Endothelial cell of umbilical vein (primary cell): ENCODE measurements around the gene USP40. TPM values are rescaled to one million over a fixed set of nuclear protein-coding genes. Genes with fewer than 3 reads are reported as not detected.

Experiments
- BruUV-seq: library from RNA; stranded (reverse); fragments of 400-500 nt; replicated peaks from 2 replicates; lab custom pipeline; 2021; lab: Mats Ljungman, UMichigan
- CTCF ChIA-PET: fragments of 300-600, 350-600 bp; sonication (Branson Sonifier 250); formaldehyde crosslinking; loops from one replicate; lab custom pipeline; 2021; ENCODE audit warnings: antibody characterized with exemption, inconsistent platforms; lab: Charles Lee
- POLR2A ChIA-PET: fragments of 300-600, 350-600 bp; sonication (Branson Sonifier 250); formaldehyde crosslinking; loops from one replicate; lab custom pipeline; 2021; ENCODE audit warnings: antibody characterized with exemption, inconsistent platforms; lab: Charles Lee
- DNase-seq: peaks from one replicate; pipeline ENCODE4 v3.0.0-alpha.2; 2011; ENCODE audit warnings: low read depth, low spot score
- FAIRE-seq: peaks from 2 replicates; lab custom pipeline; 2011; peaks lifted over from hg19 to GRCh38; lab: Jason Lieb, UNC
- H2AFZ ChIP-seq: 2 replicates; pipeline ENCODE4 v1.6.0; 2012; ENCODE audit warnings: low read depth, low read length, control low read depth, inconsistent platforms
- H3K27ac ChIP-seq: 2 replicates; pipeline ENCODE4 v1.5.1; 2011; ENCODE audit warnings: low read depth, mild to moderate bottlenecking, control low read depth, low read length, moderate library complexity; ENCODE audit not compliant: insufficient read depth
- H3K27me3 ChIP-seq, 2 experiments: 2 replicates each; pipeline versions ENCODE4 v1.6.0 to v1.6.1; 2011; ENCODE audit warnings: low read length in 2 of 2, mixed read lengths in 1 of 2; ENCODE audit not compliant: control insufficient read depth in 2 of 2, insufficient read depth in 2 of 2
- H3K36me3 ChIP-seq, 2 experiments: 2 replicates in 1 of 2; 3 replicates in 1 of 2; pipeline ENCODE4 v1.5.1; 2011; ENCODE audit warnings: low read length in 2 of 2, mild to moderate bottlenecking in 1 of 2, moderate library complexity in 1 of 2; ENCODE audit not compliant: control insufficient read depth in 2 of 2, insufficient read depth in 2 of 2; ENCODE audit errors: extremely low read depth in 1 of 2
- H3K4me1 ChIP-seq: 3 replicates; pipeline ENCODE4 v1.5.1; 2011; ENCODE audit warnings: mild to moderate bottlenecking, low read length; ENCODE audit not compliant: control insufficient read depth, insufficient read depth; ENCODE audit errors: extremely low read depth
- H3K4me2 ChIP-seq: 2 replicates; pipeline ENCODE4 v1.6.1; 2011; ENCODE audit warnings: low read length, control low read depth, mixed read lengths; ENCODE audit not compliant: insufficient read depth
- H3K4me3 ChIP-seq, 3 experiments: fragments of 200-600 bp in 1 of 3; sonication (generic), shearing (Covaris generic) in 1 of 3; replicated peaks in 1 of 3; 2 replicates each; pipeline ENCODE4 v1.5.1; 2011 to 2016; ENCODE audit warnings: control low read depth in 3 of 3, low read length in 3 of 3, mild to moderate bottlenecking in 2 of 3, inconsistent platforms in 1 of 3, low read depth in 1 of 3, moderate library complexity in 1 of 3; ENCODE audit not compliant: insufficient read depth in 1 of 3
- H3K79me2 ChIP-seq: 2 replicates; pipeline ENCODE4 v1.6.0; 2012; ENCODE audit warnings: low read length, inconsistent platforms; ENCODE audit not compliant: control insufficient read depth, insufficient read depth
- H3K9ac ChIP-seq: replicated peaks from 2 replicates; pipeline ENCODE3; 2011; ENCODE audit warnings: low read length, control low read depth; ENCODE audit not compliant: insufficient read depth; ENCODE audit errors: extremely low read depth
- H3K9me1 ChIP-seq: replicated peaks from 3 replicates; pipeline ENCODE4 v1.6.0; 2011; ENCODE audit warnings: mild to moderate bottlenecking, low read length; ENCODE audit not compliant: control insufficient read depth, insufficient read depth; ENCODE audit errors: extremely low read depth
- H3K9me3 ChIP-seq: replicated peaks from 2 replicates; pipeline ENCODE4 v1.5.1; 2012; ENCODE audit warnings: low read length, inconsistent platforms; ENCODE audit not compliant: control insufficient read depth, insufficient read depth
- H4K20me1 ChIP-seq: replicated peaks from 2 replicates; pipeline ENCODE3; 2011; ENCODE audit warnings: mild to moderate bottlenecking, low read length; ENCODE audit not compliant: control insufficient read depth, insufficient read depth; ENCODE audit errors: extremely low read depth
- EZH2 ChIP-seq: IDR thresholded peaks from 2 replicates; pipeline ENCODE4 v1.6.1; 2012; ENCODE audit warnings: borderline replicate concordance, low read depth, mild to moderate bottlenecking, moderate library complexity, low read length, inconsistent platforms; ENCODE audit not compliant: severe bottlenecking
- GATA2 ChIP-seq: IDR thresholded peaks from 2 replicates; pipeline ENCODE4 v1.7.0; 2011; ENCODE audit warnings: low read depth, mild to moderate bottlenecking, moderate library complexity, mixed read lengths, low read length; ENCODE audit not compliant: insufficient read length, insufficient read depth
- JUN ChIP-seq: IDR thresholded peaks from 2 replicates; pipeline ENCODE4 v1.6.1; 2011; ENCODE audit warnings: borderline replicate concordance, low read depth; ENCODE audit not compliant: insufficient read length, insufficient read depth
- MYC ChIP-seq: IDR thresholded peaks from one replicate; pipeline ENCODE4 v1.6.1; 2011; ENCODE audit warnings: mild to moderate bottlenecking, low read depth, low read length
- POLR2A ChIP-seq: IDR thresholded peaks from 2 replicates; pipeline ENCODE4 v1.6.1; 2012; ENCODE audit warnings: low read depth, mild to moderate bottlenecking, control low read depth, low read length
- POLR2AphosphoS5 ChIP-seq: IDR thresholded peaks from 2 replicates; pipeline ENCODE4 v1.6.1; 2012; ENCODE audit warnings: low read depth, mild to moderate bottlenecking, control low read depth, low read length, moderate library complexity; ENCODE audit not compliant: insufficient read depth
- dilution Hi-C: fragments of 300-500 bp; cut with MboI; formaldehyde crosslinking; loops from one replicate; pipeline ENCODE4 v1.15.0; 2019; ENCODE audit warnings: low sequenced_read_pairs; ENCODE audit not compliant: extremely low pct_ligation_motif_present
- intact Hi-C: fragments of 100-400 bp; cut with micrococcal nuclease; formaldehyde crosslinking; loops from one replicate; pipeline ENCODE4 v1.10.0; 2022
- polyA plus RNA-seq, 4 experiments: library from polyadenylated mRNA; depleted of rRNA in 3 of 4; stranded (reverse) in 3 of 4; unstranded in 1 of 4; fragments of >200 nt; gene quantifications; 2 replicates each; pipeline versions ENCODE4 v1.2.1 to v1.2.3, GENCODE V29; 2011 to 2012; ENCODE audit warnings: missing spikeins in 1 of 4
- total RNA-seq: library from RNA; stranded (reverse); gene quantifications from 2 replicates; pipeline ENCODE4 v1.2.3, GENCODE V29; 2021
- TF ChIP-seq, protein P1 (sequence below): IDR thresholded peaks from 2 replicates; pipeline ENCODE4 v1.6.1; 2011; ENCODE audit not compliant: insufficient read depth, insufficient read length
- TF ChIP-seq, protein P2 (sequence below), 2 donors: IDR thresholded peaks; 1 replicate in 1 of 2; 2 replicates in 1 of 2; pipeline ENCODE4 v1.5.1; 2011; ENCODE audit warnings: low read length in 2 of 2, mild to moderate bottlenecking in 2 of 2, moderate library complexity in 2 of 2, control low read depth in 1 of 2, inconsistent platforms in 1 of 2, low read depth in 1 of 2; ENCODE audit not compliant: insufficient read depth in 1 of 2; ENCODE audit errors: extremely low read depth in 1 of 2

Gene USP40
- total and polyA plus RNA-seq, 2 donors (not counting 3 experiments of a cell fraction or from before 2014, with no cell fraction given), result 32.2 to 32.5 TPM

DNA sequence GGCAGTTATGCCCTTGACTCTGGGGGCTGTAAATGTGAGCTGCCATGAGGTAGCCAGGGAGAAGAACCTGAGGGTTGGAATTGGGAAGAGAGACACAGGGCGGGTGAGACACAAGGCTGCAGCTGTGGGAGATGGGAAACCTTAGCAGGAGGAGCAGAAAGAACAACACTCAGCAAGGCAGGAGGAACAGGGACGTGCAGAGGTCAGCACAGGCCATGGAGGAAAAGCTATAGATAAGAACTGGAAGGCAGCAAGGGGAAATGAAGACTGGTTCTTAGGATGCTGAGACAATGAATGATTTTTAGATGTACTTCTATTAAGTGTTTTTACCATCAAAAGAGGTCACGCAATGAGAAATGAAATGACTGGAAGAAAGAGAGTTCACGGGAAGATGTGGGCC lies 80.2 kb downstream of the USP40 start:
- TF ChIP-seq, protein P1, sequence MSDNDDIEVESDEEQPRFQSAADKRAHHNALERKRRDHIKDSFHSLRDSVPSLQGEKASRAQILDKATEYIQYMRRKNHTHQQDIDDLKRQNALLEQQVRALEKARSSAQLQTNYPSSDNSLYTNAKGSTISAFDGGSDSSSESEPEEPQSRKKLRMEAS, result no peak
- no peak for TF ChIP-seq EZH2
- TF ChIP-seq POLR2AphosphoS5, result peak; percentile 9
- TF ChIP-seq POLR2A, result no peak
- TF ChIP-seq JUN, result no peak
- TF ChIP-seq, protein P2, sequence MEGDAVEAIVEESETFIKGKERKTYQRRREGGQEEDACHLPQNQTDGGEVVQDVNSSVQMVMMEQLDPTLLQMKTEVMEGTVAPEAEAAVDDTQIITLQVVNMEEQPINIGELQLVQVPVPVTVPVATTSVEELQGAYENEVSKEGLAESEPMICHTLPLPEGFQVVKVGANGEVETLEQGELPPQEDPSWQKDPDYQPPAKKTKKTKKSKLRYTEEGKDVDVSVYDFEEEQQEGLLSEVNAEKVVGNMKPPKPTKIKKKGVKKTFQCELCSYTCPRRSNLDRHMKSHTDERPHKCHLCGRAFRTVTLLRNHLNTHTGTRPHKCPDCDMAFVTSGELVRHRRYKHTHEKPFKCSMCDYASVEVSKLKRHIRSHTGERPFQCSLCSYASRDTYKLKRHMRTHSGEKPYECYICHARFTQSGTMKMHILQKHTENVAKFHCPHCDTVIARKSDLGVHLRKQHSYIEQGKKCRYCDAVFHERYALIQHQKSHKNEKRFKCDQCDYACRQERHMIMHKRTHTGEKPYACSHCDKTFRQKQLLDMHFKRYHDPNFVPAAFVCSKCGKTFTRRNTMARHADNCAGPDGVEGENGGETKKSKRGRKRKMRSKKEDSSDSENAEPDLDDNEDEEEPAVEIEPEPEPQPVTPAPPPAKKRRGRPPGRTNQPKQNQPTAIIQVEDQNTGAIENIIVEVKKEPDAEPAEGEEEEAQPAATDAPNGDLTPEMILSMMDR (IDR thresholded peaks at IDR 0.05; ENCODE audit: extremely low read depth in 1 of 2, insufficient read depth in 1 of 2, low read depth in 1 of 2, low read length in 2 of 2), result no peak
- no peak for TF ChIP-seq MYC
- no peak for TF ChIP-seq GATA2
- peaks cover 0 to 4% of the 10 kb centered on the region in 2 experiments for H3K36me3 ChIP-seq
- no peak overlapping the region for H2AFZ ChIP-seq
- dilution Hi-C loops (no loop called here), intact Hi-C loops (loop anchor here (2.0 to 5.0 kb wide), 5 partner anchors 58 to 486 kb away; partner anchors contain the start of genes HJURP and USP40)
- ChIA-PET CTCF (interaction anchor here (1.0 to 1.6 kb wide), 7 partner anchors 11 to 226 kb away, joined by 3 to 10 read pairs (median 3); partner anchors contain the start of gene UGT1A5), POLR2A (interaction anchor here (1.0 kb wide), 1 partner anchor 214 kb away, joined by 3 read pairs; no protein-coding TSS in a partner anchor)
- no TSS peak for BruUV-seq
- peak overlapping the region; percentile 91 for H3K27ac ChIP-seq
- H3K4me3 ChIP-seq, result no peak overlapping the region
- no peaks in the 10 kb centered on the region for H3K9me3 ChIP-seq
- peak overlapping the region; percentile 58 for H3K9ac ChIP-seq
- H3K4me1 ChIP-seq, result peaks cover 28% of the 10 kb centered on the region
- FAIRE-seq (peak; percentile 38), DNase-seq (no peak)
- peak overlapping the region; percentile 58 for H3K4me2 ChIP-seq
- no peaks in the 10 kb centered on the region for H3K9me1 ChIP-seq
- H4K20me1 ChIP-seq, result no peaks in the 10 kb centered on the region
- no peaks in the 10 kb centered on the region for H3K79me2 ChIP-seq
- H3K27me3 ChIP-seq, result no peaks in the 10 kb centered on the region
